ENCODE data around the gene KRT32. TPM values are rescaled to one million over a fixed set of nuclear protein-coding genes. Genes with fewer than 3 reads are reported as not detected.
"Not testable (repeated sequence)": the region's sequence is repeated elsewhere in the genome, so short reads cannot be mapped to it uniquely, and the experiment has no call there.

Gene KRT32
- total RNA-seq, 1 experiment from 2014 or later: not detected

DNA sequence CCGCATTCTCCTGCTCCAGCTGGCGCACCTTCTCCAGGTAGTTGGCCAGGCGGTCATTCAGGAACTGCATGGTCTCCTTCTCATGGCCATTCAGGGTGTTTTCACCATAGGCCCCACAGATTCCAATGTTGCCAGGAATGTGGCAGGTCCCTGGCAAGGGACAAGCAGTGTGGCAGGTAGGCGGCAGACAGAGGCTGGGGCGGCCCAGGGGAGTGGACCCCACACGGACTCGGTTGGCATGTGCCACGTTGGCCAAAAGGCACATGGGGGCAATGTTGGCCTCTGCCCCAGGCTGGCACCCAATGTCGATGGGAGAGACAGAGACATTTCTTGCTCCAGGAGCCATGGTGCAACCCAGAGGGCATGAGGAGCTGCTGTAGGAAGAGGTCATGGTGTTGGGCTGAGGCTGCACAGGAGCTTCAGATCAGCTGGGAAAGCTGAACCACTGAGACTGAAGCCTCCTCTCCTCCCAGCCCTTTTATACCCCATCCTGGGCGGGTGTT lies 26.6 kb downstream of the KRT32 start, which contains the start of gene KRT38:
KRT38 (minus strand) TSS at position 453 of the 503 bp plus-strand sequence; CDS start at position 391, 62 bp downstream.
- no peak for DNase-seq (ENCODE audit: low read depth in 1 of 2, low spot score in 2 of 2)
- peaks cover 4% of the 10 kb centered on the region; the same call in 1 of the 2 replicates for H3K4me1 ChIP-seq (replicated peaks)
- H3K36me3 ChIP-seq: no peaks in the 10 kb centered on the region
- H3K27ac ChIP-seq: no peak within 1 kb of the TSS
- no peak within 1 kb of the TSS for H3K4me3 ChIP-seq
- H3K27me3 ChIP-seq (replicated peaks): no peaks in the 10 kb centered on the region
- no peaks in the 10 kb centered on the region for H3K9me3 ChIP-seq (replicated peaks)

DNA sequence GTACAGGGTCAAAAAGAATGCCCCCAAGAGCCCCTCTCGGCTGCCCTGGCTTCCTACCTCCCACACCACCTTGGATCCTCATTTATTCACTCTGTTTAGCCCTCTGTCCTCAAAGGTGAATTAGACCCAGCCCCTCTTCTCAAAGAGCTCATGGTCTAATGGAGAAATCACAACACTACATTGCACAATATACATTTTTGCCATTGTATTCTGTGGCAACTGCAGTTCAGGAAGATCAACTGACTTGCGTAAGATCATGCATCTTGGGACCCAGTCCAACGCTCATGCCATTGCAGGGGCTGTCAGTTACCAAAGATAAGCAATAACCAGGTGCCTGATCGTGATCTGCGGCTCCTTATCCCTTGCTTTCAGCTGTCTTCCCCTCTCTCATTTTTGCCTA lies 27.8 kb downstream of the KRT32 start:
- DNase-seq (ENCODE audit: low read depth in 1 of 2, low spot score in 2 of 2): no peak
- Histone ChIP-seq H3K27me3 (replicated peaks) (no peaks in the 10 kb centered on the region), H3K9me3 (replicated peaks) (no peaks in the 10 kb centered on the region), H3K27ac (no peak overlapping the region), H3K4me3 (no peak overlapping the region), H3K4me1 (replicated peaks) (peaks cover 4% of the 10 kb centered on the region; the same call in 1 of the 2 replicates), H3K36me3 (no peaks in the 10 kb centered on the region)

- H3K27me3 ChIP-seq (replicated peaks): no peaks in the 10 kb centered on the region
- H3K4me3 ChIP-seq: no peak overlapping the region
- H3K36me3 ChIP-seq: no peaks in the 10 kb centered on the region
- no peaks in the 10 kb centered on the region for H3K9me3 ChIP-seq (replicated peaks)
- no peak for DNase-seq (ENCODE audit: low read depth in 1 of 2, low spot score in 2 of 2)
- H3K27ac ChIP-seq: no peak overlapping the region
- peaks cover 2% of the 10 kb centered on the region; the same call in 1 of the 2 replicates for H3K4me1 ChIP-seq (replicated peaks)
Observed at GRCh38 chr17:41437769-41438168, 29.4 kb downstream of the KRT32 start.

GRCh38 chr17:41437254-41437653 lies 29.9 kb downstream of the KRT32 start:
- Histone ChIP-seq H3K27ac (no peak overlapping the region), H3K4me3 (no peak overlapping the region), H3K27me3 (replicated peaks) (no peaks in the 10 kb centered on the region), H3K36me3 (no peaks in the 10 kb centered on the region), H3K4me1 (replicated peaks) (no peaks in the 10 kb centered on the region; the same call in 1 of the 2 replicates), H3K9me3 (replicated peaks) (no peaks in the 10 kb centered on the region)
- DNase-seq (ENCODE audit: low read depth in 1 of 2, low spot score in 2 of 2): no peak

DNA sequence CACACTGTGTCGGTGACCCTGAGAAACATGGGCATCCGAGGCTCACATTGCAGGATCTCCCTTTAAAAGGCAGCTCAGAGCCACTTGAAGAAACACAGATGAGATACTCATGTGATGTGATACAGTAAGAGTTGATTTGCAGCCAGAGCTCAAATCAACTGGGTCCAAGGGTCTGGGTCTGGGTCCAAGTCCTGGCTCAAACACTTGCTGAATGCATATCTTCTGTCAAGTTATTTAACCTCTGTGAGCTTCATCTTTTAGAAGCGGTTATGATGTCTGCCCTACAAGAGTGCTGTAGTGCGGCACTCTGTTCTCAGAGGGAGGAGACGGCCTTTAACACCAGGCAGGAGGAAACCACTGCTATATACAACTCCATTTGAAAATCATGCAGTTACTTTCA lies 32.8 kb downstream of the KRT32 start:
- Histone ChIP-seq H3K36me3 (no peaks in the 10 kb centered on the region), H3K27ac (no peak overlapping the region), H3K27me3 (replicated peaks) (no peaks in the 10 kb centered on the region), H3K4me1 (replicated peaks) (no peaks in the 10 kb centered on the region; the same call in 1 of the 2 replicates), H3K4me3 (no peak overlapping the region), H3K9me3 (replicated peaks) (no peaks in the 10 kb centered on the region)
- DNase-seq (ENCODE audit: low read depth in 1 of 2, low spot score in 2 of 2): no peak

- Histone ChIP-seq H3K27me3 (replicated peaks) (no peaks in the 10 kb centered on the region), H3K4me3 (no peak overlapping the region), H3K9me3 (replicated peaks) (no peaks in the 10 kb centered on the region), H3K4me1 (replicated peaks) (no peaks in the 10 kb centered on the region; the same call in 1 of the 2 replicates), H3K27ac (no peak overlapping the region), H3K36me3 (no peaks in the 10 kb centered on the region)
- DNase-seq (ENCODE audit: low read depth in 1 of 2, low spot score in 2 of 2): no peak
Observed at GRCh38 chr17:41434005-41434404, 33.2 kb downstream of the KRT32 start.

GRCh38 chr17:41433586-41433985 lies 33.6 kb downstream of the KRT32 start:
- DNase-seq (ENCODE audit: low read depth in 1 of 2, low spot score in 2 of 2): no peak
- H3K4me1 ChIP-seq (replicated peaks): no peaks in the 10 kb centered on the region; the same call in 1 of the 2 replicates
- no peaks in the 10 kb centered on the region for H3K9me3 ChIP-seq (replicated peaks)
- no peak overlapping the region for H3K4me3 ChIP-seq
- H3K27me3 ChIP-seq (replicated peaks): no peaks in the 10 kb centered on the region
- no peaks in the 10 kb centered on the region for H3K36me3 ChIP-seq
- H3K27ac ChIP-seq: no peak overlapping the region

DNA sequence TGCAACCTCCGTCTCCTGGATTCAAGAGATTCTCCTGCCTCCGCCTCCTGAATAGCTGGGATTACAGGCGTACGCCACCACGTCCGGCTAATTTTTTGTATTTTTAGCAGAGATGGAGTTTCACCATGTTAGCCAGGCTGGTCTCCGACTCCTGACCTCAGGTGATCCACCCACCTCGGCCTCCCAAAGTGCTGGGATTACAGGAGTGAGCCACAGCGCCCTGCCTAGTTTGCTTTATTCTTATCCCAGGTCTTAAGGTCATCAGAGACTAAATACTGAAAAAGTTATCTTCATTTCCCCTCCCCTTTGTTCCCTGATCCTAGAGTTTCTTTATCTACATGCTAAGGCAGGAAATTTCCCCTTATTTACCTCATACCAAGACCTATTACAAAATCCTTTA lies 36.8 kb downstream of the KRT32 start:
- H3K4me1 ChIP-seq (replicated peaks); H3K27me3 ChIP-seq (replicated peaks); H3K9me3 ChIP-seq (replicated peaks); H3K36me3 ChIP-seq; DNase-seq (ENCODE audit: low read depth in 1 of 2, low spot score in 2 of 2); H3K4me3 ChIP-seq; H3K27ac ChIP-seq: not testable (repeated sequence)

DNA sequence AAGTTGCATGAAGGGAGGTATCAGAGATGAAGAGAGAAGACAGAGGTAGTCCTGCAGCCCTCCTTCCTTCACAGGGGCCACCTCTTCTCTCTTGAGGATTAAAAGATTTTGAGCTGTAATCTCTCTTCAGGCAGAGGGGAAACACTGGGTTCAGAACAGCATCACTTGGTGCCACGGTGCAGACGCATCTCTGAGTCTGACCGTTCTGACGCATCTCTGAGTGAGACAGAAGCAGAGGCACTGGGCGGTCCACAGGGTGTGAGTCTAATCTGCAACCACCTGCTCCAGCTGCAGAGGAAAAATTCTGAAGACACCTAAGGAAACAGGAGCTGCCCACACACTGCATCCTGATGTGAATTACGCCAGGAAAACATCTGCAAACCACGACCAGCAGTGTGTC lies 37.5 kb downstream of the KRT32 start:
- no peaks in the 10 kb centered on the region for H3K36me3 ChIP-seq
- H3K27me3 ChIP-seq (replicated peaks): no peaks in the 10 kb centered on the region
- DNase-seq (ENCODE audit: low read depth in 1 of 2, low spot score in 2 of 2): no peak
- H3K4me1 ChIP-seq (replicated peaks): no peaks in the 10 kb centered on the region
- H3K4me3 ChIP-seq: no peak overlapping the region
- H3K27ac ChIP-seq: no peak overlapping the region
- no peaks in the 10 kb centered on the region for H3K9me3 ChIP-seq (replicated peaks)

DNA sequence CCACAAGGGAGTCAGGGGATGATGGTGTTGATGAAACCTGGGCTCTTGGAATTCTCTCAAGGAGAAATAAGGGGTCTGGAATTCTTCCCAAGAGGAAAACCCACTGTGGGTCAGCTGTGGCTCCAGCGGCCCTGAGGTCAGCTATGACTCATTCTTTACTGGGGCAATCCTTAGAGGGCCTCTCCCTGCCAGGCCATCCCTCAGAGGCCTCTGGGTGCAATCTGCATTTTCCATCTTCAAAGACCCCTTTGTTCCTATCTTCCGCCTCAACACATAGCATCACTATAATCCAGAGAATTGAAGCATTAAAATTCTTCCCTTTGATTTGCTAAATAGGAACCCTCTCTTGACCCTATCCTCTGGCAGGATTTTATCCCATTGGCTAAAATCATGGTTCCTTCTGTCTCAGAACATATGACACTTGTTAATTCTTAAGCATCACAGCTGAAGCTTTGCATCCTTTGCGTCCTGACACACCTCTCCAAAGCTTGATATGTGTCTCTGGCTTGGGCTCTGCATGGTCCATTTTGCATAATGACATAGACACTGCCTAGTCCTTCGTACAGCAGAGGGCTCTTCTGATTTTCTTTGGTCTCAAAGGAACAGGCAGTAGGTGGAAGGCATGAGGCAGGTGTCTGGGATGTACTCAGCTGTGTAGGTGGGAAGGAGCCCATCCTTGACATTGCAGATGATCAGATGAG lies 38.4 kb downstream of the KRT32 start:
- H3K4me1 ChIP-seq (replicated peaks): no peaks in the 10 kb centered on the region
- no peak overlapping the region for H3K27ac ChIP-seq
- no peak overlapping the region for H3K4me3 ChIP-seq
- H3K36me3 ChIP-seq: no peaks in the 10 kb centered on the region
- H3K9me3 ChIP-seq (replicated peaks): no peaks in the 10 kb centered on the region
- H3K27me3 ChIP-seq (replicated peaks): no peaks in the 10 kb centered on the region
- no peak for DNase-seq (ENCODE audit: low read depth in 1 of 2, low spot score in 2 of 2)

- Histone ChIP-seq H3K9me3 (replicated peaks) (no peaks in the 10 kb centered on the region), H3K27ac (no peak within 1 kb of the TSS), H3K36me3 (no peaks in the 10 kb centered on the region), H3K4me1 (replicated peaks) (no peaks in the 10 kb centered on the region; the same call in 1 of the 2 replicates), H3K4me3 (no peak within 1 kb of the TSS), H3K27me3 (replicated peaks) (no peaks in the 10 kb centered on the region)
- DNase-seq (ENCODE audit: low read depth in 1 of 2, low spot score in 2 of 2): no peak
Observed at GRCh38 chr17:41424111-41424635, 43.0 kb downstream of the KRT32 start, which contains the start of gene KRT37. Gene KRT37 (minus strand): TSS chr17:41424585. CDS start chr17:41424523, 62 bp downstream.

DNA sequence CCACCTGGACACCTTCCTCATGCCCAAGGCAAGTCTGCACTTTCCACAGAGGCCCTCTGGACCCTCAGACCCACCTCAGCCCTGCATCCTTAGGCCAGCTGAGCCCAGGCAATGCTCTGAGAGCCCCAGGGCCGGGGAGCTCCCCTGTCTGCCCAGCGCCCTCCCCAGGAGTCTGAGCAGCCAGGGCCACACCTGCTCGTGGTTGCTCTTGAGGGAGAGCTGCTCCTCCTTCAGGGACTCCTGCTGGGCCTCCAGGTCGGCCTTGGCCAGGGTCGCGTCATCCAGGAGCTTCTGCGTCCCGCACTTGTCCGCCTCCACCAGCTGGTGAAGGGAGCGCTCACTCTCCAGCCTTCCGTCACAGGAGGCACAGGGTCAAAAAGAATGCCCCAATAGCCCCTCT lies 44.6 kb downstream of the KRT32 start:
- H3K9me3 ChIP-seq (replicated peaks); H3K27me3 ChIP-seq (replicated peaks); H3K4me3 ChIP-seq; H3K27ac ChIP-seq; DNase-seq (ENCODE audit: low read depth in 1 of 2, low spot score in 2 of 2); H3K4me1 ChIP-seq (replicated peaks); H3K36me3 ChIP-seq: not testable (repeated sequence)

- H3K36me3 ChIP-seq: no peaks in the 10 kb centered on the region
- no peaks in the 10 kb centered on the region for H3K27me3 ChIP-seq (replicated peaks)
- H3K4me1 ChIP-seq (replicated peaks): peaks cover 13% of the 10 kb centered on the region
- no peak overlapping the region for H3K4me3 ChIP-seq
- no peak overlapping the region for H3K27ac ChIP-seq
- no peaks in the 10 kb centered on the region for H3K9me3 ChIP-seq (replicated peaks)
- DNase-seq (ENCODE audit: low read depth in 1 of 2, low spot score in 2 of 2): no peak
Observed at GRCh38 chr17:41421617-41422016, 45.6 kb downstream of the KRT32 start.

- Histone ChIP-seq H3K9me3 (replicated peaks) (no peaks in the 10 kb centered on the region), H3K4me1 (replicated peaks) (peaks cover 18% of the 10 kb centered on the region), H3K27me3 (replicated peaks) (no peaks in the 10 kb centered on the region), H3K4me3 (no peak overlapping the region), H3K36me3 (no peaks in the 10 kb centered on the region), H3K27ac (no peak overlapping the region)
- no peak for DNase-seq (ENCODE audit: low read depth in 1 of 2, low spot score in 2 of 2)
Observed at GRCh38 chr17:41421116-41421515, 46.1 kb downstream of the KRT32 start.
